DND-41 (cell line): ENCODE data around the gene EHBP1.

Experiments
- EZH2 ChIP-seq: IDR thresholded peaks from 3 replicates; pipeline ENCODE4 v1.6.1; 2012; ENCODE audit warnings: borderline replicate concordance, low read depth, mild to moderate bottlenecking, moderate library complexity, low read length, inconsistent platforms; ENCODE audit not compliant: severe bottlenecking
- TF ChIP-seq, protein P1 (sequence below): IDR thresholded peaks from 2 replicates; pipeline ENCODE4 v1.5.1; 2012; ENCODE audit warnings: borderline replicate concordance, low read length, moderate library complexity, mild to moderate bottlenecking; ENCODE audit not compliant: poor library complexity, severe bottlenecking; ENCODE audit errors: extremely low read depth

DNA sequence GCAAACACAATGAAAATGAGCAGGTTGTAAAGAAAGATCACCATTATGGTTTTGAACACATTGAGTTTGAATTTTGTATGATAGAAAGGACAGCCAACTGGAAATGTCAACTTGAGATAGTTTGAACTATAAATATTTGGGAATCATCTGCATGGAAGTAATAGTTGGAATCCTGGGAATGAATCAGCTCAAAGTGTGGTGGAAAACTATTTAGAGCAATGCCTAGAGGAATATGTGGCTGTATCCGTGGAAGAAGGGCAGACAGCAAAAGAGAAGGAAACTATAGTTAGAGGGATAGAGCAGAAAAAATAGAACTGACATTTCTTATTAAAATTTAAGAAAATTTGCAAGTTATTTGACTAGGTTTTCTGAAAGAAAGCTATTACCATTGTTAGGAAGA lies 232.6 kb downstream of the EHBP1 start:
- TF ChIP-seq, protein P1, sequence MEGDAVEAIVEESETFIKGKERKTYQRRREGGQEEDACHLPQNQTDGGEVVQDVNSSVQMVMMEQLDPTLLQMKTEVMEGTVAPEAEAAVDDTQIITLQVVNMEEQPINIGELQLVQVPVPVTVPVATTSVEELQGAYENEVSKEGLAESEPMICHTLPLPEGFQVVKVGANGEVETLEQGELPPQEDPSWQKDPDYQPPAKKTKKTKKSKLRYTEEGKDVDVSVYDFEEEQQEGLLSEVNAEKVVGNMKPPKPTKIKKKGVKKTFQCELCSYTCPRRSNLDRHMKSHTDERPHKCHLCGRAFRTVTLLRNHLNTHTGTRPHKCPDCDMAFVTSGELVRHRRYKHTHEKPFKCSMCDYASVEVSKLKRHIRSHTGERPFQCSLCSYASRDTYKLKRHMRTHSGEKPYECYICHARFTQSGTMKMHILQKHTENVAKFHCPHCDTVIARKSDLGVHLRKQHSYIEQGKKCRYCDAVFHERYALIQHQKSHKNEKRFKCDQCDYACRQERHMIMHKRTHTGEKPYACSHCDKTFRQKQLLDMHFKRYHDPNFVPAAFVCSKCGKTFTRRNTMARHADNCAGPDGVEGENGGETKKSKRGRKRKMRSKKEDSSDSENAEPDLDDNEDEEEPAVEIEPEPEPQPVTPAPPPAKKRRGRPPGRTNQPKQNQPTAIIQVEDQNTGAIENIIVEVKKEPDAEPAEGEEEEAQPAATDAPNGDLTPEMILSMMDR = no peak
- TF ChIP-seq EZH2 = no peak
